Vagina (tissue), 2 donors: ENCODE measurements around the gene RFC3. TPM values are rescaled to one million over a fixed set of nuclear protein-coding genes. Genes with fewer than 3 reads are reported as not detected.
"Not testable (repeated sequence)": the region's sequence is repeated elsewhere in the genome, so short reads cannot be mapped to it uniquely, and the experiment has no call there.

Source experiments
- DNase-seq, 2 donors: peaks; one replicate each; pipeline ENCODE4 v3.0.0-alpha.2; 2017; ENCODE audit errors: extremely low spot score in 2 of 2
- H3K27ac ChIP-seq: fragments of 200-600 bp; sonication (generic); one replicate; pipeline ENCODE4 v1.5.1; 2019
- H3K27me3 ChIP-seq: fragments of 200-600 bp; sonication (generic); one replicate; pipeline ENCODE4 v1.5.1; 2019
- H3K36me3 ChIP-seq, 2 donors: fragments of 200-600 bp; sonication (generic); one replicate each; pipeline ENCODE4 v1.5.1; 2017 to 2019
- H3K4me1 ChIP-seq: fragments of 200-600 bp; sonication (generic); one replicate; pipeline ENCODE4 v1.5.1; 2019
- H3K4me3 ChIP-seq, 2 donors: fragments of 200-600 bp; sonication (generic); 1 replicate in 1 of 2; 2 replicates in 1 of 2; pipeline ENCODE4 v1.5.1; 2016 to 2019
- H3K9me3 ChIP-seq: fragments of 200-600 bp; sonication (generic); one replicate; pipeline ENCODE4 v1.5.1; 2019
- CTCF ChIP-seq, 3 experiments: fragments of 450-650 bp in 2 of 3; fragments of 200-600 bp in 1 of 3; sonication (generic) in 1 of 3; IDR thresholded peaks; one replicate each; pipeline ENCODE4 v1.5.1; 2017 to 2019; ENCODE audit warnings: antibody characterized with exemption in 3 of 3, mild to moderate bottlenecking in 2 of 3, moderate library complexity in 2 of 3
- POLR2A ChIP-seq, 2 donors: fragments of 450-650 bp; IDR thresholded peaks; one replicate each; pipeline ENCODE4 v1.6.1; 2017; ENCODE audit warnings: antibody characterized with exemption in 2 of 2, mild to moderate bottlenecking in 2 of 2, moderate library complexity in 2 of 2
- POLR2AphosphoS5 ChIP-seq, 2 donors: sonication (generic); formaldehyde crosslinking; IDR thresholded peaks; one replicate each; pipeline ENCODE4 v1.9.0; 2017; ENCODE audit warnings: antibody characterized with exemption in 2 of 2, mild to moderate bottlenecking in 2 of 2, low read depth in 1 of 2; ENCODE audit not compliant: insufficient read depth in 1 of 2
- intact Hi-C: fragments of 100-400 bp; cut with DNase I; formaldehyde crosslinking; loops from one replicate; pipeline ENCODE4 v1.15.1; 2023
- total RNA-seq: library from RNA; depleted of rRNA; stranded (reverse); fragments of >200 nt; gene quantifications from one replicate; pipeline ENCODE4 v1.2.3, GENCODE V29; 2016

RFC3 gene
- total RNA-seq, 1 donor from 2014 or later: 8.6 TPM

GRCh38 chr13:33776239-33776881 is 41.6 kb upstream of the RFC3 start:
- no peak for TF ChIP-seq POLR2AphosphoS5 (IDR thresholded peaks at IDR 0.05; ENCODE audit: insufficient read depth in 1 of 2, low read depth in 1 of 2)
- TF ChIP-seq POLR2A (IDR thresholded peaks at IDR 0.05): no peak
- no peak for TF ChIP-seq CTCF (IDR thresholded peaks at IDR 0.05)
- DNase-seq: no peak
- no peak overlapping the region for H3K27ac ChIP-seq

GRCh38 chr13:33782631-33783030 is 35.3 kb upstream of the RFC3 start:
- Histone ChIP-seq H3K4me3 (no peak overlapping the region), H3K9me3 (no peaks in the 10 kb centered on the region), H3K27ac (no peak overlapping the region), H3K36me3 (no peaks in the 10 kb centered on the region), H3K4me1 (no peaks in the 10 kb centered on the region), H3K27me3 (no peaks in the 10 kb centered on the region)
- TF ChIP-seq CTCF (IDR thresholded peaks at IDR 0.05) (no peak), POLR2AphosphoS5 (IDR thresholded peaks at IDR 0.05; ENCODE audit: insufficient read depth in 1 of 2, low read depth in 1 of 2) (no peak), POLR2A (IDR thresholded peaks at IDR 0.05) (no peak)
- intact Hi-C loops: no loop called here
- no peak for DNase-seq

More at GRCh38 chr13:33776239-33776881, 41.6 kb upstream of the RFC3 start:
- H3K4me1 ChIP-seq: no peaks in the 10 kb centered on the region
- no peak overlapping the region for H3K4me3 ChIP-seq
- H3K9me3 ChIP-seq: no peaks in the 10 kb centered on the region
- H3K27me3 ChIP-seq: no peaks in the 10 kb centered on the region
- intact Hi-C loops: no loop called here
- H3K36me3 ChIP-seq: no peaks in the 10 kb centered on the region

GRCh38 chr13:33783212-33783611 is 34.7 kb upstream of the RFC3 start:
- not testable (repeated sequence) for H3K4me3 ChIP-seq

GRCh38 chr13:33784738-33785137 is 33.2 kb upstream of the RFC3 start:
- no peaks in the 10 kb centered on the region for H3K27me3 ChIP-seq
- H3K4me1 ChIP-seq: no peaks in the 10 kb centered on the region
- no peak overlapping the region for H3K4me3 ChIP-seq
- TF ChIP-seq POLR2A (IDR thresholded peaks at IDR 0.05): no peak
- no peak for TF ChIP-seq CTCF (IDR thresholded peaks at IDR 0.05)
- TF ChIP-seq POLR2AphosphoS5 (IDR thresholded peaks at IDR 0.05; ENCODE audit: insufficient read depth in 1 of 2, low read depth in 1 of 2): no peak
- intact Hi-C loops: no loop called here
- no peak overlapping the region for H3K27ac ChIP-seq
- no peaks in the 10 kb centered on the region for H3K9me3 ChIP-seq
- no peak for DNase-seq
- no peaks in the 10 kb centered on the region for H3K36me3 ChIP-seq

More at GRCh38 chr13:33783212-33783611, 34.7 kb upstream of the RFC3 start:
- DNase-seq, H3K36me3 ChIP-seq, H3K27me3 ChIP-seq, intact Hi-C loops, H3K9me3 ChIP-seq, H3K27ac ChIP-seq, H3K4me1 ChIP-seq: not testable (repeated sequence)

- Histone ChIP-seq H3K27me3 (no peaks in the 10 kb centered on the region), H3K4me3 (no peak overlapping the region), H3K36me3 (no peaks in the 10 kb centered on the region), H3K27ac (no peak overlapping the region), H3K4me1 (no peaks in the 10 kb centered on the region), H3K9me3 (no peaks in the 10 kb centered on the region)
- no peak for DNase-seq
- intact Hi-C loops: no loop called here
- no peak for TF ChIP-seq POLR2AphosphoS5 (IDR thresholded peaks at IDR 0.05; ENCODE audit: insufficient read depth in 1 of 2, low read depth in 1 of 2)
- TF ChIP-seq CTCF (IDR thresholded peaks at IDR 0.05): no peak
- no peak for TF ChIP-seq POLR2A (IDR thresholded peaks at IDR 0.05)
Observed at GRCh38 chr13:33785384-33785783, 32.6 kb upstream of the RFC3 start.
